22Rv1 (cell line): ENCODE measurements around the gene MAMDC2.

Source experiments
- CTCF ChIP-seq: fragments of 450-650 bp; IDR thresholded peaks from 2 replicates; pipeline ENCODE4 v1.5.1; 2017; ENCODE audit warnings: mild to moderate bottlenecking
- ZFX ChIP-seq: fragments of 450-650 bp; IDR thresholded peaks from 2 replicates; pipeline ENCODE4 v1.6.1; 2017; ENCODE audit warnings: antibody characterized with exemption, borderline replicate concordance

DNA sequence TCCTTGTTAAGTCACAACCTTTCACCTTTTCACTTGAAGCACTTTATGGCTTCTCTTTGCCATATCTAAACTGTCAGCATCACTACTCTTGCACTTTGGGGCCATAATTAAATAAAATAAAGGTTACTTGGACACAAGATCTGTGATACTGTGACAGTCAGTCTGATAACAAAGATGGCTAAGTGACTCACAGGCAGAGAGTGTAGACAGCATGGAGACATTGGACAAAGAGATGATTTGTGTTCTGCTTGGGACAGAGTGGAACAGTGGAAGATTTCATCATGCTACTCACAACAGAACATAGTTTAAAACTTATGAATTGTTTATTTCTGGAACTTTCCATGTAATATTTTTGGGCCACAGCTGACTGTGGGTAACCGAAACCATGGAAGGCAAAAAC lies 133.5 kb downstream of the MAMDC2 start:
- no peak for TF ChIP-seq CTCF
- TF ChIP-seq ZFX = no peak
